Activated CD8-positive, alpha-beta T cell treated with anti-CD3 and anti-CD28 coated beads for 36 hours (primary cell): ENCODE results near the gene DHX35. TPM values are rescaled to one million over a fixed set of nuclear protein-coding genes. Genes with fewer than 3 reads are reported as not detected.

Source experiments
- ATAC-seq: fragments of 200-7000 bp; cut with Tn5 transposase; one replicate; pipeline ENCODE4 v1.10.0; 2021; ENCODE audit warnings: mild to moderate bottlenecking, moderate library complexity
- CTCF ChIA-PET: fragments of 350-600 bp; sonication (Branson Sonifier 250); formaldehyde crosslinking; loops from one replicate; lab custom pipeline; 2021; ENCODE audit warnings: antibody characterized with exemption; lab: Charles Lee
- POLR2A ChIA-PET: fragments of 350-600 bp; sonication (Branson Sonifier 250); formaldehyde crosslinking; loops from one replicate; lab custom pipeline; 2021; ENCODE audit warnings: antibody characterized with exemption; lab: Charles Lee
- DNase-seq: peaks from one replicate; pipeline ENCODE4 v3.0.0-alpha.2; 2020
- H3K27ac Mint-ChIP-seq: one replicate; pipeline ENCODE4 v1.8.0; 2021; ENCODE audit warnings: mild to moderate bottlenecking, mixed read lengths
- H3K27me3 Mint-ChIP-seq: one replicate; pipeline ENCODE4 v1.8.0; 2021; ENCODE audit warnings: mixed read lengths
- H3K36me3 Mint-ChIP-seq: one replicate; pipeline ENCODE4 v1.8.0; 2021; ENCODE audit warnings: low read depth, mixed read lengths
- H3K4me1 Mint-ChIP-seq: one replicate; pipeline ENCODE4 v1.8.0; 2021; ENCODE audit warnings: low read depth, mixed read lengths
- H3K4me3 Mint-ChIP-seq: one replicate; pipeline ENCODE4 v1.8.0; 2021; ENCODE audit warnings: mild to moderate bottlenecking, moderate library complexity, mixed read lengths
- H3K9me3 Mint-ChIP-seq: one replicate; pipeline ENCODE4 v1.8.0; 2021; ENCODE audit warnings: mixed read lengths
- intact Hi-C: fragments of 100-400 bp; cut with micrococcal nuclease; formaldehyde crosslinking; loops from one replicate; pipeline ENCODE4 v1.10.0; 2022
- total RNA-seq, 2 experiments: library from RNA; stranded (reverse); gene quantifications; one replicate each; pipeline ENCODE4 v1.2.3, GENCODE V29; 2021
- TF ChIP-seq, protein P1 (sequence below): fragments of 200-600 bp; IDR thresholded peaks from one replicate; pipeline ENCODE4 v1.8.0; 2022; ENCODE audit warnings: antibody characterized with exemption, mild to moderate bottlenecking

Gene DHX35
- total RNA-seq, 2 experiments from 2014 or later: 12.2 to 12.6 TPM

DNA sequence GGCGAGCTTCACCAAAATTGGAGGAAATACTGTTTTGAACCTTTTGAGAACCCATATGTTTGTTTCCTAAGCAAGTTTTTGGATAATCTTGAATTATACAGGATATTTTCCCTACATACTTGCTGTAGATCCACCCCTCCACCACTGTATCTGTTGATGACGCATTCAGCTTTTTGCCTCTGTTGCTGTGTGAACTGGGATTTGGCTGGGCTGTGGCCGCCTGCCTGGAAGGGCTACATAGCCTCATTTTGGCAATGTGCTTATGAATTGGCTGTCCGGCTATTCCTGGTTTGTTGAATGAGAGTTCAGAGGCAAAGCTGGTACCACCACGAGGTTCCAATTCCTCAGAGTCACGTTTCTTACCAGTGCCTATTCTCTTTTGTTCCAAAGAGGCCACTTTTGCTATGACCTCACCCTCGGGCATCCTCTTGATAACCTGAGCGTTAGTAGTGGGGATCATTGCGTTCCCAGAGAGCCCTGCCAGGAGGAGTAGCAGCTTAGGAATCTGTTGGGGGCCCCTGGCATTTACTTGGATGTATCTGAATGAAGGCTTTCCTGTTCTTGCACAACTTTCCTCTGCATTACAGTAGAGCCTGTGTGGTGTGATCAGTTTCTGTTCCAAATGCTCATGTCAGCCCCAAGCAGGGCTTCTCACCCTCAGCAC, 29.6 kb upstream of the DHX35 start:
- ATAC-seq: no peak
- Mint-ChIP-seq H3K27ac (no peak overlapping the region), H3K36me3 (peaks cover 12% of the 10 kb centered on the region), H3K4me1 (peaks cover 19% of the 10 kb centered on the region), H3K9me3 (no peaks in the 10 kb centered on the region), H3K27me3 (no peaks in the 10 kb centered on the region), H3K4me3 (no peak overlapping the region)
- ChIA-PET POLR2A (interaction anchor here (0.9 to 1.3 kb wide), 3 partner anchors 10 to 117 kb away, joined by 3 read pairs; no protein-coding TSS in a partner anchor), CTCF (interaction anchor here (0.9 to 2.0 kb wide), 2 partner anchors 116 to 118 kb away, joined by 3 to 6 read pairs; no protein-coding TSS in a partner anchor)
- DNase-seq: no peak
- TF ChIP-seq, protein P1, sequence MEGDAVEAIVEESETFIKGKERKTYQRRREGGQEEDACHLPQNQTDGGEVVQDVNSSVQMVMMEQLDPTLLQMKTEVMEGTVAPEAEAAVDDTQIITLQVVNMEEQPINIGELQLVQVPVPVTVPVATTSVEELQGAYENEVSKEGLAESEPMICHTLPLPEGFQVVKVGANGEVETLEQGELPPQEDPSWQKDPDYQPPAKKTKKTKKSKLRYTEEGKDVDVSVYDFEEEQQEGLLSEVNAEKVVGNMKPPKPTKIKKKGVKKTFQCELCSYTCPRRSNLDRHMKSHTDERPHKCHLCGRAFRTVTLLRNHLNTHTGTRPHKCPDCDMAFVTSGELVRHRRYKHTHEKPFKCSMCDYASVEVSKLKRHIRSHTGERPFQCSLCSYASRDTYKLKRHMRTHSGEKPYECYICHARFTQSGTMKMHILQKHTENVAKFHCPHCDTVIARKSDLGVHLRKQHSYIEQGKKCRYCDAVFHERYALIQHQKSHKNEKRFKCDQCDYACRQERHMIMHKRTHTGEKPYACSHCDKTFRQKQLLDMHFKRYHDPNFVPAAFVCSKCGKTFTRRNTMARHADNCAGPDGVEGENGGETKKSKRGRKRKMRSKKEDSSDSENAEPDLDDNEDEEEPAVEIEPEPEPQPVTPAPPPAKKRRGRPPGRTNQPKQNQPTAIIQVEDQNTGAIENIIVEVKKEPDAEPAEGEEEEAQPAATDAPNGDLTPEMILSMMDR: no peak
- intact Hi-C loops: no loop called here

DNA sequence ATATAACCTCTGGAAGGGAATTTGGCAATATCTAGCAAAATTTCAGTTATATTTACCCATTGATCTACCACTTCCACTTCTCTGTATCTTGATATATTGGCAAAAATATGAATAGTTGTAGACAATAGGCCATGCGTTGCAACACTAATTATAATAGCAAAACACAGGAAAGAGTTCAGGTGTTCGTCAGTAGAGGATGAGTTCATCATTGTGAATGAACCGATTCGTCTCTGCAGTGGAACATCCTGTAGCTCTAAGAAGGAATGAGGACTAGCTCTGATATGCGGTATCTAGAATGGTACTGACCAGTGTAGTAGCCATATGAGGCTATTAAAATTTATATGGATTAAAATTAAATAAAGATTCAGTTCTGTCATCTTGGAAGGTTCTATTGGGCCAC, 27.6 kb upstream of the DHX35 start:
- H3K27me3 Mint-ChIP-seq: no peaks in the 10 kb centered on the region
- ChIA-PET POLR2A (interaction anchor here (1.0 kb wide), 1 partner anchor 28 kb away, joined by 3 read pairs; the partner anchor contains the start of gene DHX35), CTCF (interaction anchor here (1.6 kb wide), 1 partner anchor 115 kb away, joined by 5 read pairs; no protein-coding TSS in a partner anchor)
- no peak overlapping the region for H3K27ac Mint-ChIP-seq
- H3K4me1 Mint-ChIP-seq: peaks cover 6% of the 10 kb centered on the region
- TF ChIP-seq, protein P1: no peak
- H3K9me3 Mint-ChIP-seq: no peaks in the 10 kb centered on the region
- peaks cover 5% of the 10 kb centered on the region for H3K36me3 Mint-ChIP-seq
- intact Hi-C loops: no loop called here
- no peak for ATAC-seq
- no peak for DNase-seq
- H3K4me3 Mint-ChIP-seq: no peak overlapping the region

DNA sequence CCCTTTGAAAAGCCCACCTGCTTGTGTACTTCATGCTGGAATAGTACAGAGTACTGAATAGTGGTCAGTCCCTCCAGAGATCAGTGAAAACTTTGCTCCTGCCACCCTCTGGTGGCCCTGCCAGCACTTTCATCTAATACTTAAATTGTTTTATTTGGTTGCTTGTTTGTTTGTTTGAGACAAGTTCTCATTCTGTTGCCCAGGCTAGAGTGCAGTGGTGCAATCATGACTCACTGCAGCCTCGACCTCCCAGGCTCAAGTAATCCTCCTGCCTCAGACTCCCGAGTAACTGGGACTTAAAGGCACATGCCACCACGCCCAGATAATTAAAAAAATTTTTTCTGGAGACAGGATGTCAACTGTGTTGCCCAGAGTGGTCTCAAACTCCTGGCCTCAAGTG, 26.9 kb upstream of the DHX35 start:
- H3K27me3 Mint-ChIP-seq: no peaks in the 10 kb centered on the region
- peaks cover 5% of the 10 kb centered on the region for H3K36me3 Mint-ChIP-seq
- no peaks in the 10 kb centered on the region for H3K9me3 Mint-ChIP-seq
- TF ChIP-seq, protein P1: no peak
- H3K4me1 Mint-ChIP-seq: no peaks in the 10 kb centered on the region
- ChIA-PET POLR2A (no interaction called here), CTCF (no interaction called here)
- intact Hi-C loops: no loop called here
- no peak for DNase-seq
- no peak for ATAC-seq
- H3K4me3 Mint-ChIP-seq: no peak overlapping the region
- no peak overlapping the region for H3K27ac Mint-ChIP-seq

DNA sequence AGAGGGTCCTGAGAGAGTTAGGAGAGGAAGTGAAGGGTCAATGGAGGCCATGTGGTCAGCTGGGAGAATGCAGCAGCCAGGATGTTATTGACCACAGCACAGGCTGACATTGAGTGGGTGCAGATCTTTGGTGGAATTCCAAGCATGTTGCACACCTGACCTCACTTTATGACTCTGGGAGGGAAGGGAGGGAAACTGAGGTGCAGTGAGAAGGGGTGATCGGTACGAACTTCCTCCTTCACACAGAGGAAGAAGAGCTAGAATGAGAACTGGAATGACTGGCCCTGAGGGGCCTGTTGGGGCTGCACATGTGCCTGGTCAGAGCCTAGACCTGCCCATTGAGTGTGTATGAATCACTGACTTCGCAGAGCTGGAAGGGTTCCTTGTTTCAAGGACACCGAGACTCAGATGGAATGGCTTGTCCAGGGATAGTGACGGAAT, 26.2 kb upstream of the DHX35 start:
- peaks cover 7% of the 10 kb centered on the region for H3K36me3 Mint-ChIP-seq
- H3K4me1 Mint-ChIP-seq: no peaks in the 10 kb centered on the region
- no peak overlapping the region for H3K27ac Mint-ChIP-seq
- no peaks in the 10 kb centered on the region for H3K9me3 Mint-ChIP-seq
- POLR2A ChIA-PET: interaction anchor here (1.7 kb wide), 1 partner anchor 9 kb away, joined by 7 read pairs; no protein-coding TSS in a partner anchor
- H3K4me3 Mint-ChIP-seq: no peak overlapping the region
- DNase-seq (no peak), ATAC-seq (no peak)
- TF ChIP-seq, protein P1: no peak
- no peaks in the 10 kb centered on the region for H3K27me3 Mint-ChIP-seq
- CTCF ChIA-PET: interaction anchor here (1.2 to 1.3 kb wide), 2 partner anchors 10 to 25 kb away, joined by 3 to 5 read pairs; partner anchors contain the start of gene FAM83D
- intact Hi-C loops: no loop called here

DNA sequence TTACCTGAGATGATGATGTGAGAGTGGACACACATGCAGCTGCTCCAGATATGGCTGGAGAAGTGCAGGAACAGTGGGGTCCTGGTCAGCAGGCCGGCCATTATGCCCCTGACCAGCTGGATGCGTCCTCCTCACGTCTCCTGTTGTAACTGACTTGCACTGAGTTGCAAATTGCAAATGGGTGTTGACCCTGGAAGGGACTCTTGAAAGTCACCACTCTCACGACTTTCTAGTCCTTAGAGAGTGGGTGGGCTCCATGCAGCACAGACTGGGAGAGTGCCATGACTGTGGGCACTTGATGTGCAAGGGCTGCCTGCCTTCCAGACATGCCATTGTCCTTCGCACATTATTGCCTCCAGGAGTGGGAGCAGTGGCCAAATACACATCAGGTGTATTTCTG, 25.1 kb upstream of the DHX35 start:
- no peak overlapping the region for H3K4me3 Mint-ChIP-seq
- no peaks in the 10 kb centered on the region for H3K4me1 Mint-ChIP-seq
- ATAC-seq (no peak), DNase-seq (no peak)
- ChIA-PET POLR2A (interaction anchor here (1.5 to 1.7 kb wide), 2 partner anchors 9 to 10 kb away, joined by 4 to 7 read pairs; no protein-coding TSS in a partner anchor), CTCF (interaction anchor here (0.5 to 1.3 kb wide), 3 partner anchors 11 to 132 kb away, joined by 3 to 5 read pairs (median 3); partner anchors contain the start of gene FAM83D)
- no peak overlapping the region for H3K27ac Mint-ChIP-seq
- intact Hi-C loops: no loop called here
- peaks cover 16% of the 10 kb centered on the region for H3K36me3 Mint-ChIP-seq
- H3K9me3 Mint-ChIP-seq: no peaks in the 10 kb centered on the region
- TF ChIP-seq, protein P1: no peak
- no peaks in the 10 kb centered on the region for H3K27me3 Mint-ChIP-seq
